Prostate gland (tissue), 2 donors: ENCODE results near the gene RUBCN.

Source experiments
- CTCF ChIP-seq, 4 experiments: fragments of 200-600 bp in 2 of 4; fragments of 450-650 bp in 2 of 4; sonication (generic) in 2 of 4; IDR thresholded peaks; 1 replicate in 3 of 4; 2 replicates in 1 of 4; pipeline ENCODE4 v1.5.1; 2016 to 2019; ENCODE audit warnings: antibody characterized with exemption in 4 of 4, mild to moderate bottlenecking in 2 of 4, moderate library complexity in 2 of 4
- POLR2A ChIP-seq: fragments of 450-650 bp; IDR thresholded peaks from one replicate; pipeline ENCODE4 v1.6.1; 2016; ENCODE audit warnings: antibody characterized with exemption, mild to moderate bottlenecking

GRCh38 chr3:197749315-197749600, 12.6 kb upstream of the RUBCN start:
- no peak for TF ChIP-seq CTCF (IDR thresholded peaks at IDR 0.05)
- TF ChIP-seq POLR2A, result no peak
